Heart right ventricle (tissue), 16 donors: ENCODE data around the gene LRRIQ1. TPM values are rescaled to one million over a fixed set of nuclear protein-coding genes. Genes with fewer than 3 reads are reported as not detected.
A peak's percentile ranks its signal among the peaks of the same experiment; 100 is the strongest.

Experiments used
- ATAC-seq, 8 donors: fragments of 200-7000 bp; cut with Tn5 transposase; one replicate each; pipeline ENCODE4 v1.9.1; 2020; ENCODE audit warnings: mild to moderate bottlenecking in 8 of 8, moderate library complexity in 8 of 8, moderate number of reproducible peaks in 1 of 8
- DNase-seq, 2 donors: peaks; one replicate each; pipeline ENCODE4 v3.0.0-alpha.2; 2020
- H3K27ac ChIP-seq, 10 donors: fragments of 200-600 bp; sonication (generic) in 2 of 10; one replicate each; pipeline versions ENCODE4 v1.5.0 to v1.8.0; 2020 to 2022; ENCODE audit warnings: mild to moderate bottlenecking in 3 of 10
- H3K27me3 ChIP-seq, 7 donors: fragments of 200-600 bp; one replicate each; pipeline ENCODE4 v1.8.0; 2021 to 2022; ENCODE audit warnings: mild to moderate bottlenecking in 2 of 7
- H3K36me3 ChIP-seq, 9 donors: fragments of 200-600 bp; sonication (generic) in 1 of 9; one replicate each; pipeline versions ENCODE4 v1.5.0 to v1.8.0; 2020 to 2022; ENCODE audit warnings: mild to moderate bottlenecking in 2 of 9
- H3K4me1 ChIP-seq, 9 donors: fragments of 200-600 bp; sonication (generic) in 1 of 9; one replicate each; pipeline versions ENCODE4 v1.5.0 to v1.8.0; 2020 to 2022; ENCODE audit warnings: mild to moderate bottlenecking in 4 of 9
- H3K4me3 ChIP-seq, 10 donors: fragments of 200-600 bp; sonication (generic) in 2 of 10; one replicate each; pipeline versions ENCODE4 v1.5.0 to v1.8.0; 2020 to 2022; ENCODE audit warnings: mild to moderate bottlenecking in 7 of 10, moderate library complexity in 2 of 10
- H3K9me3 ChIP-seq, 11 donors: fragments of 200-600 bp in 10 of 11; sonication (generic) in 2 of 11; one replicate each; pipeline versions ENCODE4 v1.5.0 to v1.8.0; 2013 to 2022; ENCODE audit warnings: mild to moderate bottlenecking in 2 of 11, control low read depth in 1 of 11, moderate library complexity in 1 of 11
- WGBS, 2 donors: extraction: QIAGEN DNeasy Blood & Tissue Kit; methylation state at CpG; one replicate each; pipeline ENCODE4 v1.1.7; 2013; ENCODE audit warnings: inconsistent platforms in 1 of 2; 5-methylcytosine and 5-hydroxymethylcytosine counted together
- intact Hi-C, 10 donors: fragments of 100-400 bp; cut with DNase I; formaldehyde crosslinking; loops; one replicate each; pipeline versions ENCODE4 v1.11.1 to v1.14.2; 2022
- polyA plus RNA-seq, 2 donors: library from polyadenylated mRNA; stranded (reverse); fragments of 200-250 nt; gene quantifications; one replicate each; pipeline ENCODE4 v1.2.3, GENCODE V29; 2013
- total RNA-seq, 10 donors: library from RNA; stranded (reverse); fragmentation: NEBNext Ultra II Directional in 3 of 10; extraction: Animal tissue kit (Norgen Biotek cat#: 25700) in 3 of 10; gene quantifications; one replicate each; pipeline versions ENCODE4 v1.2.1 to v1.2.4, GENCODE V29; 2021 to 2023
- TF ChIP-seq, protein P1 (sequence below), 9 donors: fragments of 200-600 bp; sonication (generic) in 2 of 9; IDR thresholded peaks; one replicate each; pipeline versions ENCODE4 v1.5.0 to v1.8.0; 2021 to 2022; ENCODE audit warnings: antibody characterized with exemption in 9 of 9, mild to moderate bottlenecking in 5 of 9, moderate library complexity in 1 of 9
- donor health status: Arrhythmogenic right ventricular cardiomyopathy.
- donor health status: ischemic (EF 13 %, LVEDD 7.1; RV severe dilation, severe dysfunction).
- donor health status: healthy with polysubstance abuse.
- donor health status: DM: no; HTN: yes; CAD: no.
- donor health status: DM: no; HTN: no; CAD: no.
- donor health status: ischemic (EF 25% LVEDD 6.9; RV normal size, moderate dysfunction).
- donor health status: ischemic (EF 25% LVEDD 5.7; RV mildly dilated, moderate dysfunction).
- donor health status: healthy.
- donor health status: DM: yes; HTN: yes; CAD: no.
- donor health status: Ischemic cardiomyopathy.
- donor health status: ischemic (EF 35%, LVEDD 5.7; RV mildly dilated, moderate dysfunction).
- donor health status: nonischemic (EF 11% LVEDD 7.7; RV severe dilation, severe dysfunction).
- donor health status: DM: yes; HTN: yes; CAD: no.
- donor health status: PGD.
- donor health status: ischemic (EF 29% LVEDD 5.4; RV normal size, mild dysfunction).
- donor health status: nonischemic (EF 23%, LVEDD 6.1; RV moderate dilation, normal function).

The LRRIQ1 gene
- total and polyA plus RNA-seq, 12 donors, result 0.04 to 0.79 (median 0.15) TPM; not detected in 1

DNA sequence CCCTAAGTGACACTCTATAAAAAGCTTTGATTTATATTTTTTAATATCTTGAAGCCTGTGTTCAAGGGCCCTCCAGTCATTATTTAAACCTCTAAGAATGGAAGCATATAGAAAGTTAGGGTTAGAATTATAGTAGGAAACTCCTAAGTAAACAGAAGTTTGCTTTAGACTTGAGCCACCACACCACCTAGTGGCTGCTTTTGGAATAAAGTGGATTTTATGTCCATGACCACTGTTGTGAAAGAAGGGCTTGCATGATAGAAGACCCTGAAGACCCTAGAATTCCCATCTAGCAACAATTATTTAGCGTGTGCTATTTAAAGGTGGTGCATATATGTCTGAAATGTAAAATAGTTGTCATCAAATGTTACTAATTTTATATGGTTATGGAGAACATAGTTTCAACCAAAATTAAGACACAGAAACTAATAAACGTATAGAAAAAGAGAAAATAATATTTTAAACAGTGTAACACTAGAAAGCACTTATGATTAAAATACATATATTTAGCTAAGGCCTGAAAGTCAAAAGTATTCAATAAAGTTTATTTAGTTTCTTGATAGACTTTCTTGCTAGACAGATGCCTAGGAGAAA is 21.3 kb downstream of the LRRIQ1 start:
- DNase-seq (peak in 1 of 2 donors; percentile 11), ATAC-seq (no peak)
- no peaks in the 10 kb centered on the region for H3K27me3 ChIP-seq
- H3K4me3 ChIP-seq, result no peak overlapping the region
- no peaks in the 10 kb centered on the region for H3K36me3 ChIP-seq
- TF ChIP-seq, protein P1, sequence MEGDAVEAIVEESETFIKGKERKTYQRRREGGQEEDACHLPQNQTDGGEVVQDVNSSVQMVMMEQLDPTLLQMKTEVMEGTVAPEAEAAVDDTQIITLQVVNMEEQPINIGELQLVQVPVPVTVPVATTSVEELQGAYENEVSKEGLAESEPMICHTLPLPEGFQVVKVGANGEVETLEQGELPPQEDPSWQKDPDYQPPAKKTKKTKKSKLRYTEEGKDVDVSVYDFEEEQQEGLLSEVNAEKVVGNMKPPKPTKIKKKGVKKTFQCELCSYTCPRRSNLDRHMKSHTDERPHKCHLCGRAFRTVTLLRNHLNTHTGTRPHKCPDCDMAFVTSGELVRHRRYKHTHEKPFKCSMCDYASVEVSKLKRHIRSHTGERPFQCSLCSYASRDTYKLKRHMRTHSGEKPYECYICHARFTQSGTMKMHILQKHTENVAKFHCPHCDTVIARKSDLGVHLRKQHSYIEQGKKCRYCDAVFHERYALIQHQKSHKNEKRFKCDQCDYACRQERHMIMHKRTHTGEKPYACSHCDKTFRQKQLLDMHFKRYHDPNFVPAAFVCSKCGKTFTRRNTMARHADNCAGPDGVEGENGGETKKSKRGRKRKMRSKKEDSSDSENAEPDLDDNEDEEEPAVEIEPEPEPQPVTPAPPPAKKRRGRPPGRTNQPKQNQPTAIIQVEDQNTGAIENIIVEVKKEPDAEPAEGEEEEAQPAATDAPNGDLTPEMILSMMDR (IDR thresholded peaks at IDR 0.05), result peak; percentile 20 to 74 (median 66)
- WGBS, 2 donors, result 42 to 46% methylated on average over 2 of the region's 2 CpGs
- H3K9me3 ChIP-seq, result no peaks in the 10 kb centered on the region
- peaks cover 0 to 3% (median 0%) of the 10 kb centered on the region in 9 donors for H3K4me1 ChIP-seq
- intact Hi-C loops, result no loop called here
- H3K27ac ChIP-seq, result no peak overlapping the region

- DNase-seq, result no peak
- intact Hi-C loops, result no loop called here
Observed at GRCh38 chr12:85058339-85058738, 22.2 kb downstream of the LRRIQ1 start.

DNA sequence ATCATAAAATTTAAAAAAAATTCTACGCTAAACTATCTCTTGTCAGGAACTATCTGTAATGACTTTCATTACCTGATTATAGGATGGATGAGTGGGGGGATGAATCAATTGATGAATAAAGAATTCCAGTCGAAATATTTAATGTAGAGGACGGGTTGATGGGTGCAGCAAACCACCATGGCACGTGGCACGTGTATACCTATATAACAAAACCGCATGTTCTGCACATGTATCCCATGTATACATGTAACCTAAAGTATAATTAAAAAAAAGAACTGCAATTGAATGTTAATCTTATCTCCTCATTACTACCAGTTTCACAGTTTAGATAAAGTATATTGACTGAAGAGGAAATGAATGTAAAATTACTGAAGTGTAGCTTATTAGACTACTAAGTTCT is 23.4 kb downstream of the LRRIQ1 start:
- H3K4me3 ChIP-seq, result no peak overlapping the region
- 53 to 59% methylated on average over 6 of the region's 6 CpGs for WGBS, 2 donors
- peaks cover 0 to 3% (median 0%) of the 10 kb centered on the region in 9 donors for H3K4me1 ChIP-seq
- H3K27me3 ChIP-seq, result no peaks in the 10 kb centered on the region
- no peaks in the 10 kb centered on the region for H3K9me3 ChIP-seq
- ATAC-seq, result no peak
- intact Hi-C loops, result no loop called here
- no peak overlapping the region for H3K27ac ChIP-seq
- no peak for DNase-seq
- TF ChIP-seq, protein P1 (IDR thresholded peaks at IDR 0.05), result no peak
- no peaks in the 10 kb centered on the region for H3K36me3 ChIP-seq

More at GRCh38 chr12:85058339-85058738, 22.2 kb downstream of the LRRIQ1 start:
- no peaks in the 10 kb centered on the region for H3K36me3 ChIP-seq
- H3K4me3 ChIP-seq, result no peak overlapping the region
- no peaks in the 10 kb centered on the region for H3K27me3 ChIP-seq
- peaks cover 0 to 3% (median 0%) of the 10 kb centered on the region in 9 donors for H3K4me1 ChIP-seq
- ATAC-seq, result no peak
- 56 to 61% methylated on average over 3 of the region's 3 CpGs for WGBS, 2 donors
- no peak overlapping the region for H3K27ac ChIP-seq
- H3K9me3 ChIP-seq, result no peaks in the 10 kb centered on the region
- TF ChIP-seq, protein P1 (IDR thresholded peaks at IDR 0.05), result no peak

GRCh38 chr12:85060916-85061315 is 24.8 kb downstream of the LRRIQ1 start:
- no peak for ATAC-seq
- no peaks in the 10 kb centered on the region for H3K9me3 ChIP-seq
- no peak for DNase-seq
- H3K4me3 ChIP-seq, result no peak overlapping the region
- TF ChIP-seq, protein P1 (IDR thresholded peaks at IDR 0.05), result no peak
- peaks cover 0 to 3% (median 0%) of the 10 kb centered on the region in 9 donors for H3K4me1 ChIP-seq
- no peak overlapping the region for H3K27ac ChIP-seq
- H3K36me3 ChIP-seq, result no peaks in the 10 kb centered on the region
- intact Hi-C loops, result no loop called here
- no peaks in the 10 kb centered on the region for H3K27me3 ChIP-seq
- 69 to 78% methylated on average over 2 of the region's 2 CpGs for WGBS, 2 donors
